LHCN-M2 (cell line): Measurements from ENCODE around the gene GLMP. TPM values are rescaled to one million over a fixed set of nuclear protein-coding genes. Genes with fewer than 3 reads are reported as not detected.
"Not testable (repeated sequence)": the region's sequence is repeated elsewhere in the genome, so short reads cannot be mapped to it uniquely, and the experiment has no call there.

Experiments
- DNase-seq: peaks from one replicate; pipeline ENCODE4 v3.0.0-alpha.2; 2012; ENCODE audit warnings: low read depth
- polyA plus RNA-seq: library from polyadenylated mRNA; unstranded; fragments of >200 nt; gene quantifications from one replicate; pipeline ENCODE4 v1.2.1, GENCODE V29; 2012; ENCODE audit warnings: missing spikeins
- total RNA-seq: library from RNA; depleted of rRNA; stranded (reverse); fragments of >200 nt; gene quantifications from 2 replicates; pipeline ENCODE4 v1.2.3, GENCODE V29; 2014; rRNA removed

Gene GLMP, protein sequence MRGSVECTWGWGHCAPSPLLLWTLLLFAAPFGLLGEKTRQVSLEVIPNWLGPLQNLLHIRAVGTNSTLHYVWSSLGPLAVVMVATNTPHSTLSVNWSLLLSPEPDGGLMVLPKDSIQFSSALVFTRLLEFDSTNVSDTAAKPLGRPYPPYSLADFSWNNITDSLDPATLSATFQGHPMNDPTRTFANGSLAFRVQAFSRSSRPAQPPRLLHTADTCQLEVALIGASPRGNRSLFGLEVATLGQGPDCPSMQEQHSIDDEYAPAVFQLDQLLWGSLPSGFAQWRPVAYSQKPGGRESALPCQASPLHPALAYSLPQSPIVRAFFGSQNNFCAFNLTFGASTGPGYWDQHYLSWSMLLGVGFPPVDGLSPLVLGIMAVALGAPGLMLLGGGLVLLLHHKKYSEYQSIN
- 42.2 and 45.6 TPM in 2 replicates for total RNA-seq
- polyA plus RNA-seq, result 51.7 TPM

- peak; percentile 29 for DNase-seq
Observed at GRCh38 chr1:156295391-156295947, at the start of gene GLMP. TSS of gene GLMP (minus strand) at chr1:156295679. CDS start at chr1:156295645, 34 bp downstream.

DNA sequence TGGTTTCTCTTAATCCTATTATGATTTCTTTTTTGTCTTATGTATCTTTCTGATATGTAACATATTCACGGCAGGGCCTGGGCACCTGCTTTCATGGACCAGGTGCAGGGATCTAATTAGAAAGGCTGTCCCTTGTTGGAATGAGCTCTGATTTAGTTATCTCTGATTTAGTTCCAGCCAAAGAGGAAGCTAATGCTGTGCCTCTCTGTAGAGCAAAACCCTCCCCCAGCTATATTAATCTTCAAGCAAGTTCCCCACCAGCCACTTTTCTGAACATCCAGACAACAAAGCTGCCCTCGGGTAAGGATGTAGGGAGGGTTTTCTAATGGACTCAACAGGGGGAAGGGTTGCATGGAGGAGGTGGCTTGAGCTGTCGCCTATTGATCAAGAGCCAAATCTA, 48.9 kb upstream of the GLMP start:
- no peak for DNase-seq

DNA sequence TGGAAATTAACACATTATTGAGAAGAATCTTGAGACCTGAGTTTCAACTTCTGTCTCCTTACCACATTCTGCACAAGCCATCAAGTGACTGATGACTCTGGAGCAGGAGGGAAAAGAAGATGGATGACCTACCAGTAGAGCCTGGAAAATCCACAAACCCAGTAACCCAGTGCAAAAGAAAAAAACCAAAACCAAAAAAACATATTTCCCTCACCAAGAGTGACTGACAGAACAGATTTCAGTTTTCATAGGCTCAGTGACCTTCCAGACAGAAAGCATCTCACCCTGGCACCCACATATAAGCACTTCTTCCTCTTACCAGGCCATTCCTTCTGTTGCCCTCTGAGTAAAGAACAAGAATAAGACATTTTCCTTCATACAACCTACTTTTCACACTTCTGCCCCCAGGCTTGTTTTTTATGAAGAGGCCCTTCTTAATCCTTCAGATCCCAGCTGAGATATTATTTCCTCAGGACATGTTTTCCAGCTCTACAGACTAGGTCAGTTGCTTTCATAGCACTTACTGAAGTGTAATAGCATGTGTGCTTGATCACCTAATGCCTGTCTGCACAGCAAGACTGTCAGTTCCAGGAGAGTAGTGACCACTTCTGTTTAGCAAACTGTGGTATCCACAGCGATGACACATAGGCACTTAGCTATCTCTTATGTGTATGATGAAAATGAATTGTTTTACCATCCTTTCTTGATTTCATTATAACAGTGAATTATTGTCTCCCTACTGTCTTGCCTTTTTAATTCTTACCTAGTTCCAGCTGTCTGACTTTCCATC, 46.9 kb upstream of the GLMP start:
- peak; percentile 33 for DNase-seq

DNA sequence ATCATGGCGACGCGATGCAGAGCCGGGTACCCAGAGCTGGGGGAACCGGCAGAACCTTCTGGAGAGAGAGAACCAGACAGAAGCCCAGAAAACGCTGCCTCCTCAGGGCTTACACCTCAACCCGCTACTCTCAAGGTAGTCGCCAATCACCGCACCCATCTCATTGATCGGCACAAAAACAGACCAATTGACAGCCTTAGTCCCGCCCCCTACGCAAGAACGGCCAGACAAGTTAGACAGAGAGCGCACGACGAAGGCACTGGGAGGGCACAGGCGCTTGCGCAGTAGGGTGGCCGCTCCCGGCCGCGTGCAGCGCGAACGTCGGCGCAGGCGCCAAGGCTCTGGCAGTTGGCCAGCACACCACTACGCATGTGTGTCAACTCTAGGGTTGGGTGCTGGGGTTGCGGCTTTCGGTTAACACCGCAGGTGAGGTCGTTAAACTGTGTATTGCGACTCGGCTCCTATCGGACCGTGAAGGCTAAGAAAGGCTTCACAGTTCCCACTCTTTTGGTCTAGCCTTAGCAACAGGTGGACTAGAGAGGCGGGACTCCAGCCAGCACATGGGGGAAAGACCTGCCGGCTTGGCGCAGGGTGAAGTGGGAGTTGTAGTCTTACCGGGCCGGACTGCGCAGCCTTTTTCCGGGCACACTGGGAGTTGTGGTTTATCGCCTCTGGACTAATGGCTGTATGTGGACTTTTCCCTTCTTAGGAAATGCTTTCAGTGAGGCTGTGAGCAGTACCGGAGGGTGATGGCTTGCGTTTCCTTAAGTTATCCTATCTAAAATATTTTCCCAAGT, 42.9 kb upstream of the GLMP start, which contains the start of the genes CCT3 and TSACC:
Gene CCT3 (minus strand): TSS at position 113 of the 797 bp plus-strand sequence. CDS start 108 bp downstream, at position 5.
Gene TSACC (plus strand): TSS at position 347 of the 797 bp plus-strand sequence. CDS start 1,232 bp downstream, outside the sequence.
- peak; percentile 100 for DNase-seq

- DNase-seq, result no peak
Observed at GRCh38 chr1:156337888-156338179, 42.4 kb upstream of the GLMP start.

DNA sequence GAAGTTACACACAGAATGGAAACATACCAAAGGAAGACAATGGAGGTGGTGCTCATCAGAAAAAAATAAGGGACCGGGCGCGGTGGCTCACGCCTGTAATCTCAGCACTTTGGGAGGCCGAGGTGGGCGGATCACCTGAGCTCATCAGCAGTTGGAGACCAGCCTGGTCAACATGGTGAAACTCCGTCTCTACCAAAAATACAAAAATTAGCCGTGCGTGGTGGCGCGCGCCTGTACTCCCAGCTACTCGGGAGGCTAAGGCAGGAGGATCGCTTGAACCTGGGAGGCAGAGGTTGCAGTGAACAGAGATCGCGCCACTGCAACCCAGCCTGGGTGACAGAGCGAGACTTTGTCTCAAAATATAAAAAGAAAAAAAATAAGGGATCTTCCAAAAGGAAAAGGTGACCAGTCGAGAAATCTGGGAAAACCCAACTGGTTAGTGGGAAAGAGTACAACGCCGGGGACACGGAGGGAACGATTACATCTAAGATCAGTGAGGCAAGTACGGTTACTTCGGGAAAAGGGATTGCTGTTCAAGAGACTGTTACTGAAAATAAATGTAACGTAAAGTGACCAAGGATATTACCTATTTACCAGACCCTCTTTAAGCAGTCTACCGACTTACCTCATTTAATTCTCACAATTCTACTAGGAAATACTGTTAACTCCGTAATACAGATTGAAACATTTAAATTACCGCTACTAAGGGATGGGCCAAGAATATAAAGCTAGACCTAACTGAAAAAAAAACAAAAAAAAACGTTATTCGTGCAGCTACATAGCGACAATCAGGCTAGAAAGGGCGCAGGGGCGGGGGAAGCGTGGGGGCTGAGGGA, 41.8 kb upstream of the GLMP start:
- DNase-seq, result no peak

GRCh38 chr1:156336242-156336641, 40.8 kb upstream of the GLMP start:
- no peak for DNase-seq

GRCh38 chr1:156323179-156323578, 27.7 kb upstream of the GLMP start:
- not testable (repeated sequence) for DNase-seq

DNA sequence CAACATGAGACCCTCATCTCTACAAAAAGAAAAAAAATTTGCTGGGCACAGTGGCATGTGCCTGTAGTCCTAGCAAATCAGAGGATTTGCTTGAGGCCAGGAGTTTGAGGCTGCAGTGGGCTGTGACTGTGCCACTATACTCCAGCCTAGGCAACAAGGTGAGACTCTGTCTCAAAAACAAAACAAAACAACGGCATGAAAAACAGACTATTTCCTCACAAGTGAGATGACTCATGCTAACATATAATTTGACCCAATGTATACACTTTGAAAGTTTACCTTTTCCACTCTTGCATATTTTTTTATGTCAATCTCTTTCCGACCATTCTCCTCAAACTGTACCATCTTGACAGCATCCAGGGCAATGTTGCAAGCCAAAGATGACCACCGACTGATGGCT, 25.1 kb upstream of the GLMP start:
- no peak for DNase-seq

GRCh38 chr1:156319664-156320063, 24.2 kb upstream of the GLMP start:
- peak; percentile 42 for DNase-seq

DNA sequence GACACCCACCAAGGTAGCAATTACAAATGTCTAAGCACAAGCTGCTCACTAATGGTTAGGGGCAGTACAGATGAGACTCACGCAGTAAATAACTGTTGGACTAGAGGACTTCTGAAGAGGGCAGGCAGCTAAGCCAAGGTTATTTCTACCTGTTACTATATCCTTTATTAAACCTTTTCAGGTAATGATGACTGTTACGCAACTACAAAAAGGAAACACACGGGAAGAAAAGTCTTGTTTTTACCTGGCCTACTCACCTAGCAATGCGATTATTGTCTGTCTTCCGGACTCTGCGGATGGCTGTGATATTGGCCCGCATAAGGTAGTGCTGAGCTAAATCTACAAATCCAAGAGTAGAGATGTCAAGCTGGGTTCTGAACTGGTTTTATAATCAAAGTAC, 21.4 kb upstream of the GLMP start:
- DNase-seq, result no peak

DNA sequence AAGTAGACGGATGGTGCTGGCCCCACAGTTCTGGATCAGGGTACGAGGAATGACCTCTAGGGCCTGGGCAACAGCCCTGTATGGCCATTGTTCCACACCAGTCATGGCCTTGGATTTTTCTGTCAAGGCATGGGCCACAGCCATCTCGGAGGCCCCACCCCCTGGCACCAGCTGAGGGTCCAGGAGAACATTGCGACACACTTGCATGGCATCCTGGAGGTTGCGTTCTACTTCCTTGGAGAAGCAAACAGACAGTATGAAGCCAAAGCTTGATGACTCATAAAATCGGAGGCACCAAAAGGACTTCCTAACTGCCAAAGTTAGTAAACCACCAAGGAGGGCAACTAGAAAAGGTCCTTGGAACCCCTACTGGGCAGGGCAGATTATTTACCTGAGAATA, 15.5 kb upstream of the GLMP start:
- peak; percentile 74 for DNase-seq

GRCh38 chr1:156308078-156308477, 12.6 kb upstream of the GLMP start:
- peak; percentile 59 for DNase-seq

DNA sequence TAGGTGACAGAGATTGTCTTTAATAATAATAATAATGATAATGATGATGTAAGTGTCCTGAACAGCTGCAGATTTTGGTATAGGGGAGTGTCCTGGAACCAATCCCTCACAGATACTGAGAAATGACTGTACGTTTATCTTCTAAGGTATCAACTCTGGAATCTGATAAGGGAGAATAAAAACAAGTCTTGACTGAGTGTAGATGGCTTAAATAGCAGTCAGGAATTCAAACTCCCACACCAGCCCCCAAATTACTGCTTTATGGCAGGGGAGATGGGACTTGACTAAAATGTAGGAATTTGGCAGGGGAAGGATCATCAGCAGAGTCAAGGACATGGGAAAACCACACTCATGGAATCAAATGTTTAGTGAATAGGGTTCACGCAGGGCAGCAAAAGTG, 9.7 kb upstream of the GLMP start:
- no peak for DNase-seq

DNA sequence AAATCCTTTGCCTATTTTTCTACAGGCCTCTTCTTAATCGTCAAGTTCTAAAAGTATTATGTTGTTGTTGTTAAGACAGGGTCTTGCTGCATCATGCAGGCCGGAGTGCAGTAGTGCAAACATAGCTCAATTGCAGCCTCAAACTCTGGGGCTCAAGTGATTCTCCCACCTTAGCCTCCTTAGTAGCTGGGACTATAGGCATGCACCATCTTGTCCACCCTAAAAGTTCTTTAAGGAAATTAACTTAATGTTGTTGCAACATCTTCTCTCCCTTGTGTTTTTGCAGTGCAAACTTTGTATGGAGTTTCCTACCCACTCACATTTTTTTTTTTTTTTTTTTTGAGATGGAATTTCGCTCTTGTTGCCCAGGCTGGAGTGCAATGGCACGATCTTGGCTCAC, 7.8 kb upstream of the GLMP start:
- DNase-seq, result no peak

DNA sequence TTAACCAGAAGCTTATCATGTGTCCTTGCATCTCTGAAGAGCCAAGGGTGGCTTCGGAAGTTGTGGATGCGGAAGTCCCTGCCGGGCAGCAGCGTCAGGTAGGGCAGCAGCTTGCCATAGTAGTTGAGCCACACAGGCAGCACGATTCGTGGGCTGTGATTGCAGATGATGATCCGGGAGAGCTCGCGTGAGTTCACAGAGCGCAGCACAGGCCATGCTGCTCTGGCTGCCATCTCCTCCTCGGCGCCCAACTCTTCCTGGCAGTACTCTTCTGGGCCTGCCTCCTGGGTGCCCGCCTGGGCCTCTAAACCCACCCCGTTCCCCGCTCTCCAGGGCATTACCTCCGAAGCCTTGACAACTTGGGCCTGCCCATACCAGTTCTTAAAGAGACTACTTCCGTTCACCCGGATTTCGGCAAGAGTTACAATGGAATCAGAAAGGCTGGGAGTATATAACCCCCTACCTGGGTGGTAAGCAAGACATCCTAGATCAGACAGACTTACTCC, 3.4 kb upstream of the GLMP start, which contains the start of gene VHLL:
Gene VHLL (minus strand): TSS at position 456 of the 506 bp plus-strand sequence. CDS start 118 bp downstream, at position 338.
- no peak for DNase-seq

- no peak for DNase-seq
Observed at GRCh38 chr1:156293895-156294294, 1.6 kb downstream of the GLMP start.

GRCh38 chr1:156293098-156293434, 2.4 kb downstream of the GLMP start:
- DNase-seq, result no peak

DNA sequence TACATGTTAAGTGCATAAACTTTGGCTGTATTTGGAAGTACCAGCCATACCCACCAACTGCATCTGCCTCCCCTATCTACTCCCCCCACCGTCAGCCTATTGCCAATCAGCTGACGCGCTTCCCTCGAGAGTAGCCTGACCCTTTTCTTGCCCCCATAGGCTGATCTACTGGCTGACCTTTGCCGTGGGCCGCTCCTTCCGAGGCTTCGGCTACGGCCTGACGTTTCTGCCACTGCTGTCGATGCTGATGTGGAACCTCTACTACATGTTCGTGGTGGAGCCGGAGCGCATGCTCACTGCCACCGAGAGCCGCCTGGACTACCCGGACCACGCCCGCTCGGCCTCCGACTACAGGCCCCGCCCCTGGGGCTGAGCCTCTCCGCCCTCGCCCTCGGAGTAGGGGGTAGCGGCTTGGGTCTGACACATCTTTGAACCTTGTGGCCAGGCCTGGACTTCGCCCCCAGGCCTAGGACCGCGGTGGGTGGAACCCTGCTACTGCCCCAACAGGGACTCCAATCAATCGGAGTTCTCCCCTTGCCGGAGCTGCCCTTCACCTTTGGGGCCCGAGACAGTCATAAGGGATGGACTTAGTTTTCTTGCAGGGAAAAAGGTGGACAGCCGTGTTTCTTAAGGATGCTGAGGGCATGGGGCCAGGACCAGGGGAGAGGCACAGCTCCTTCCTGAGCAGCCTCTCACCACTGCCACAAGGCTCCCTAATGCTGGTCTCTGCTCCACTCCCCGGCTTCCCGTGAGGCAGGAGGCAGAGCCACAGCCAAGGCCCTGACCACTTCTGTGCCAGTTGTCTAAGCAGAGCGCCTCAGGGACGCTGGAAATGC, 4.0 kb downstream of the GLMP start:
- DNase-seq, result peak; percentile 65
